CD14-positive monocyte (primary cell): ENCODE measurements around the gene TMEM167B. TPM values are rescaled to one million over a fixed set of nuclear protein-coding genes. Genes with fewer than 3 reads are reported as not detected.

Source experiments
- DNase-seq, 3 donors: peaks; one replicate each; pipeline ENCODE4 v3.0.0-alpha.2; 2011 to 2022
- H2AFZ ChIP-seq: 2 replicates; pipeline ENCODE4 v1.6.0; 2012; ENCODE audit warnings: mild to moderate bottlenecking, low read depth, low read length, inconsistent platforms; ENCODE audit not compliant: insufficient read depth, poor library complexity, severe bottlenecking
- H3K27ac ChIP-seq, 2 donors: 1 replicate in 1 of 2; 2 replicates in 1 of 2; pipeline ENCODE4 v1.5.1; 2012 to 2013; ENCODE audit warnings: low read length in 2 of 2, control low read depth in 1 of 2, inconsistent platforms in 1 of 2, low read depth in 1 of 2, mild to moderate bottlenecking in 1 of 2
- H3K27me3 ChIP-seq, 2 donors: one replicate each; pipeline versions ENCODE4 v1.6.0 to v1.6.1; 2011 to 2013; ENCODE audit warnings: low read length in 2 of 2; ENCODE audit not compliant: control insufficient read depth in 2 of 2, insufficient read depth in 2 of 2
- H3K36me3 ChIP-seq, 2 donors: replicated peaks in 1 of 2; 1 replicate in 1 of 2; 2 replicates in 1 of 2; pipeline versions ENCODE4 v1.5.1 to v1.6.1; 2012 to 2013; ENCODE audit warnings: low read length in 2 of 2, control low read depth in 1 of 2, inconsistent platforms in 1 of 2, mild to moderate bottlenecking in 1 of 2; ENCODE audit not compliant: insufficient read depth in 2 of 2, control insufficient read depth in 1 of 2
- H3K4me1 ChIP-seq, 2 donors: 1 replicate in 1 of 2; 2 replicates in 1 of 2; pipeline versions ENCODE4 v1.5.1 to v1.6.1; 2012 to 2013; ENCODE audit warnings: low read length in 2 of 2, control low read depth in 1 of 2, inconsistent platforms in 1 of 2, mild to moderate bottlenecking in 1 of 2, moderate library complexity in 1 of 2; ENCODE audit not compliant: insufficient read depth in 2 of 2, control insufficient read depth in 1 of 2
- H3K4me2 ChIP-seq: replicated peaks from 2 replicates; pipeline ENCODE3; 2012; ENCODE audit warnings: low read length, moderate library complexity, mild to moderate bottlenecking; ENCODE audit not compliant: poor library complexity, severe bottlenecking; ENCODE audit errors: extremely low read depth
- H3K4me3 ChIP-seq, 3 experiments: fragments of 200-600 bp in 1 of 3; sonication (generic) in 1 of 3; replicated peaks in 1 of 3; 1 replicate in 2 of 3; 2 replicates in 1 of 3; pipeline ENCODE4 v1.5.1; 2011 to 2013; ENCODE audit warnings: low read length in 3 of 3, mild to moderate bottlenecking in 3 of 3, control low read depth in 2 of 3, low read depth in 2 of 3, inconsistent platforms in 1 of 3, moderate library complexity in 1 of 3
- H3K79me2 ChIP-seq: 2 replicates; pipeline ENCODE4 v1.6.0; 2012; ENCODE audit warnings: mild to moderate bottlenecking, control low read depth, inconsistent platforms, low read length, moderate library complexity; ENCODE audit not compliant: insufficient read depth
- H3K9ac ChIP-seq: 2 replicates; pipeline ENCODE4 v1.6.0; 2017; ENCODE audit warnings: low read length, mild to moderate bottlenecking; ENCODE audit not compliant: insufficient read depth, poor library complexity, severe bottlenecking
- H3K9me3 ChIP-seq, 2 donors: replicated peaks in 1 of 2; 1 replicate in 1 of 2; 2 replicates in 1 of 2; pipeline versions ENCODE4 v1.5.1 to v1.6.1; 2012 to 2013; ENCODE audit warnings: low read length in 2 of 2, control low read depth in 1 of 2; ENCODE audit not compliant: control insufficient read depth in 1 of 2, insufficient read depth in 1 of 2
- H4K20me1 ChIP-seq: 2 replicates; pipeline ENCODE4 v1.6.0; 2012; ENCODE audit warnings: mild to moderate bottlenecking, low read length, control low read depth, moderate library complexity; ENCODE audit not compliant: insufficient read depth
- H3K27ac Mint-ChIP-seq, 7 donors: one replicate each; pipeline ENCODE4 v1.8.0; 2020; ENCODE audit warnings: mild to moderate bottlenecking in 7 of 7, mixed read lengths in 7 of 7, moderate library complexity in 6 of 7, inconsistent platforms in 2 of 7
- H3K27me3 Mint-ChIP-seq, 3 donors: one replicate each; pipeline ENCODE4 v1.8.0; 2021 to 2022; ENCODE audit warnings: low read depth in 3 of 3, mild to moderate bottlenecking in 3 of 3, mixed read lengths in 3 of 3, moderate library complexity in 3 of 3, inconsistent platforms in 1 of 3
- H3K36me3 Mint-ChIP-seq, 2 donors: one replicate each; pipeline ENCODE4 v1.8.0; 2020; ENCODE audit warnings: mixed read lengths in 2 of 2, inconsistent platforms in 1 of 2, mild to moderate bottlenecking in 1 of 2
- H3K4me1 Mint-ChIP-seq: one replicate; pipeline ENCODE4 v1.8.0; 2020; ENCODE audit warnings: mild to moderate bottlenecking, mixed read lengths
- H3K4me3 Mint-ChIP-seq, 2 donors: one replicate each; pipeline ENCODE4 v1.8.0; 2020; ENCODE audit warnings: mild to moderate bottlenecking in 2 of 2, mixed read lengths in 2 of 2, moderate library complexity in 1 of 2
- H3K9me3 Mint-ChIP-seq, 7 donors: one replicate each; pipeline ENCODE4 v1.8.0; 2020 to 2022; ENCODE audit warnings: mixed read lengths in 7 of 7, mild to moderate bottlenecking in 6 of 7, moderate library complexity in 6 of 7, inconsistent platforms in 2 of 7
- WGBS: methylation state at CpG from one replicate; pipeline ENCODE4 v1.1.5; 2013; ENCODE audit warnings: missing lambda C conversion rate; ENCODE audit not compliant: insufficient coverage; 5-methylcytosine and 5-hydroxymethylcytosine counted together
- intact Hi-C, 2 donors: fragments of 100-400 bp; cut with micrococcal nuclease; formaldehyde crosslinking; loops; one replicate each; pipeline versions ENCODE4 v1.15.0 to v1.15.1; 2023
- polyA plus RNA-seq, 3 donors: library from polyadenylated mRNA; depleted of rRNA in 1 of 3; unstranded in 2 of 3; stranded (reverse) in 1 of 3; fragments of 300-500 nt in 2 of 3; fragments of >200 nt in 1 of 3; fragmentation: Illumina TruSeq in 2 of 3; gene quantifications; 1 replicate in 2 of 3; 2 replicates in 1 of 3; pipeline ENCODE4 v1.2.3, GENCODE V29; 2012 to 2021
- TF ChIP-seq, protein P1 (sequence below): fragments of 200-600 bp; IDR thresholded peaks from one replicate; pipeline ENCODE4 v1.8.0; 2022; ENCODE audit warnings: antibody characterized with exemption, mild to moderate bottlenecking

Gene TMEM167B
- polyA plus RNA-seq, 3 donors: 39.2 to 50.8 (median 43.3) TPM

- Histone ChIP-seq H3K4me2 (no peak overlapping the region), H3K9me3 (no peaks in the 10 kb centered on the region), H3K4me1 (peaks cover 3 to 8% of the 10 kb centered on the region in 2 donors), H4K20me1 (peaks cover 22% of the 10 kb centered on the region), H3K27ac (no peak overlapping the region), H3K27me3 (no peaks in the 10 kb centered on the region), H3K4me3 (no peak overlapping the region), H2AFZ (no peak overlapping the region), H3K79me2 (peaks cover 43% of the 10 kb centered on the region), H3K9ac (no peak overlapping the region), H3K36me3 (peaks cover 40 to 67% of the 10 kb centered on the region in 2 donors)
- Mint-ChIP-seq H3K27ac (no peak overlapping the region), H3K36me3 (peaks cover 49 to 71% of the 10 kb centered on the region in 2 donors), H3K27me3 (no peaks in the 10 kb centered on the region), H3K4me3 (no peak overlapping the region), H3K9me3 (peaks cover 0 to 1% (median 0%) of the 10 kb centered on the region in 7 donors), H3K4me1 (peaks cover 9% of the 10 kb centered on the region)
- TF ChIP-seq, protein P1, sequence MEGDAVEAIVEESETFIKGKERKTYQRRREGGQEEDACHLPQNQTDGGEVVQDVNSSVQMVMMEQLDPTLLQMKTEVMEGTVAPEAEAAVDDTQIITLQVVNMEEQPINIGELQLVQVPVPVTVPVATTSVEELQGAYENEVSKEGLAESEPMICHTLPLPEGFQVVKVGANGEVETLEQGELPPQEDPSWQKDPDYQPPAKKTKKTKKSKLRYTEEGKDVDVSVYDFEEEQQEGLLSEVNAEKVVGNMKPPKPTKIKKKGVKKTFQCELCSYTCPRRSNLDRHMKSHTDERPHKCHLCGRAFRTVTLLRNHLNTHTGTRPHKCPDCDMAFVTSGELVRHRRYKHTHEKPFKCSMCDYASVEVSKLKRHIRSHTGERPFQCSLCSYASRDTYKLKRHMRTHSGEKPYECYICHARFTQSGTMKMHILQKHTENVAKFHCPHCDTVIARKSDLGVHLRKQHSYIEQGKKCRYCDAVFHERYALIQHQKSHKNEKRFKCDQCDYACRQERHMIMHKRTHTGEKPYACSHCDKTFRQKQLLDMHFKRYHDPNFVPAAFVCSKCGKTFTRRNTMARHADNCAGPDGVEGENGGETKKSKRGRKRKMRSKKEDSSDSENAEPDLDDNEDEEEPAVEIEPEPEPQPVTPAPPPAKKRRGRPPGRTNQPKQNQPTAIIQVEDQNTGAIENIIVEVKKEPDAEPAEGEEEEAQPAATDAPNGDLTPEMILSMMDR: no peak
- WGBS: no CpG with 5 or more reads among the region's 1 CpG
- intact Hi-C loops: no loop called here
- no peak for DNase-seq
These were observed 21.3 kb upstream of the TMEM167B start for GRCh38 chr1:109069294-109069693.

GRCh38 chr1:109075531-109076490 is 14.8 kb upstream of the TMEM167B start, which contains the start of gene TAF13:
TAF13 (minus strand) TSS chr1:109076003; CDS start chr1:109075947, 56 bp downstream.
- peak within 1 kb of the TSS; percentile 83 to 99 for H3K27ac ChIP-seq
- Mint-ChIP-seq H3K4me1 (peaks cover 18% of the 10 kb centered on the region), H3K36me3 (peaks cover 13 to 23% of the 10 kb centered on the region in 2 donors), H3K9me3 (peaks cover 0 to 2% (median 0%) of the 10 kb centered on the region in 7 donors), H3K4me3 (peak within 1 kb of the TSS; percentile 95 to 99), H3K27ac (peak within 1 kb of the TSS; percentile 99 to 100 (median 99)), H3K27me3 (peaks cover 0 to 3% (median 3%) of the 10 kb centered on the region in 3 donors)
- peak within 1 kb of the TSS; percentile 77 for H3K4me2 ChIP-seq
- peak within 1 kb of the TSS; percentile 91 to 99 (median 94) for H3K4me3 ChIP-seq
- peak; percentile 93 to 97 (median 95) for DNase-seq
- peaks cover 27% of the 10 kb centered on the region for H3K79me2 ChIP-seq
- intact Hi-C loops: loop anchor here in 1 of 2 donors (2.0 kb wide), 1 partner anchor 15 kb away; the partner anchor contains the start of gene TMEM167B
- TF ChIP-seq, protein P1: no peak
- 0% methylated on average over 32 of the region's 39 CpGs for WGBS
- peak within 1 kb of the TSS; percentile 70 for H2AFZ ChIP-seq
- H3K9me3 ChIP-seq: no peaks in the 10 kb centered on the region
- H3K27me3 ChIP-seq: no peaks in the 10 kb centered on the region
- peaks cover under 1 to 2% of the 10 kb centered on the region in 2 donors for H3K36me3 ChIP-seq
- no peaks in the 10 kb centered on the region for H4K20me1 ChIP-seq
- H3K9ac ChIP-seq: peak within 1 kb of the TSS; percentile 82
- H3K4me1 ChIP-seq: peaks cover 16 to 27% of the 10 kb centered on the region in 2 donors
